Measurements from ENCODE around the gene ATP4A.
"Not testable (repeated sequence)": the region's sequence is repeated elsewhere in the genome, so short reads cannot be mapped to it uniquely, and the experiment has no call there.

ATP4A gene

GRCh38 chr19:35563207-35563829 lies at the start of gene ATP4A:
TSS of gene ATP4A (minus strand) at chr19:35563658. CDS start at chr19:35563629, 29 bp downstream.
- DNase-seq = no peak

DNA sequence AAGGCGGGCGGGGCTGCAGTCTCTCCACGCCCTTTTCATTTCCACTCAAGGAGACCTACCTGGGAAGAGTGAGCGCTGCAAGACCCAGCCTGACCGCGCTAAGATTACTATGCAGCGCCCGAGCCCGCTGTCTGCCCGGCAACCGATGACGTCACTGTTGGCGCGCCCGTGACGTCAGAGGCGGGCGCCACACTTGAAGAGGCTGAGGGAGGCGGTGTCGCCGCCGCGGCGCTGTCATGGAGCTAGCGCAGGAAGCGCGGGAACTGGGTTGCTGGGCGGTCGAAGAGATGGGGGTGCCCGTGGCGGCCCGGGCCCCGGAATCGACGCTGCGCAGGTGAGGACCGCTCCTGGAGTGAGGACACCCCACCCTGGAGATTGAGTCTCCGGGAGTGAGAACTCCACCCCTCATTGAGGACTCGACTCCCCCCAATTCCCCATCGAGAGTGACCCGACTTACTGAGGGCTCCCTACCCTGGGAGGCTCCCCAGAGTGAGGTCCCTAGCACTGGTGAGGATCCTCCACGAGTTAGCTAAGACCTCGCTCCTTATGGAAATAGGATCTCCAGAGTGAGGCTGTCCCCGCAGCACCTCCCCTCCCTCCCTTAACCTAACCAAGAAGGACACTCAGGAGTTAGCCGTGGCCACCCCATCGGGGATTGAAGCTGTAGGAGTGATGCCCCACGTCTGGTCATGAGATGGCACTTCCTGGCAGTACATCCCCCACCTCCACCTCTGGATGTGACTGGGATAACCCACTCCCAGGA lies 49.3 kb upstream of the ATP4A start, which contains the start of gene HAUS5:
HAUS5 (plus strand) TSS at position 177 of the 763 bp plus-strand sequence; CDS start at position 237, 60 bp downstream.
- peak; percentile 100 for DNase-seq

- no peak for DNase-seq
Observed at GRCh38 chr19:35612224-35612558, 48.7 kb upstream of the ATP4A start.

DNA sequence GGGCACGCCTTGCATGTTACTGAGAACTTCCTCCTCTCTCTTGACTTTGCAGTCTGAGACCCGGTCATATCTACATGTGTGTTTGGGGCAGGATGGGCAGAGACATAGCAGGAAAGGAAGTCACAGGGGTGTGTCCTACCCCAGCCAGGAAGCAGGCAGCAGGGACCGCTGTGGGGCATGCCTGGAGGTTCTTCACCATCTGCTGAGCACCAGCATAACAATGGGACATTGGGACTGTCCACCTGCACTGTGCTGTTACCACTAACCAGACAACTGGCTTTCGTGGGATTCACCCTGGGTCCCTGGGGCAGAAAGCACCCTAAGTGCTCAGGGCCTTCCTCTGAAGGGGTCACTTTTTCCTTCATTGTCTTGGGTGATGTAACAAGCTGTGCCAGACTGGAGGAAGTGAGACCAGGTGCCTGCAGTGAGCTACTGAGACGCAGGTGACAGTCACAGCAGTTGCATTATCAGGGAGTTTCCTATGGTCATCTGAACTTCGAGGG lies 46.4 kb upstream of the ATP4A start:
- no peak for DNase-seq

DNA sequence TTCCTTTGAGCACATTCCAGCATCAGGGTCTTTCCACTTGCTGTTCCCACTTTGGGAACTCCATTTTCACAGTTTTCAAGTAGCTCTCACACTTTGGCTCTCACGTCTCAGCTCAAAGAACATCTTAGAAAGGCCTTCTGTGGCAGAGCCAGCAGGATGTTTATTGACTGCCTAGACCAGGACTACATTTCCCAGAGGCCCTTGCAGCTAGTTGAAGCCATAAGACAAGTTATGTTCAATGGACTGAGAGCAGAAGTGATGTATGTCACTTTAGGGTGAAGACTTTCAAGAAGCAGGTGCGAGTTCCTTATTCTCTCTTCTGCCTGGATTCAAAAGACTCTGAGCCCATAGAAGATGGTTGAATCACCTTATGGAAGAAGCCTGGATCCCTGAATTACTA lies 44.8 kb upstream of the ATP4A start:
- DNase-seq = no peak

- no peak for DNase-seq
Observed at GRCh38 chr19:35607661-35608060, 44.2 kb upstream of the ATP4A start.

- not testable (repeated sequence) for DNase-seq
Observed at GRCh38 chr19:35607170-35607569, 43.7 kb upstream of the ATP4A start.

- DNase-seq = not testable (repeated sequence)
Observed at GRCh38 chr19:35604436-35604835, 41.0 kb upstream of the ATP4A start.

DNA sequence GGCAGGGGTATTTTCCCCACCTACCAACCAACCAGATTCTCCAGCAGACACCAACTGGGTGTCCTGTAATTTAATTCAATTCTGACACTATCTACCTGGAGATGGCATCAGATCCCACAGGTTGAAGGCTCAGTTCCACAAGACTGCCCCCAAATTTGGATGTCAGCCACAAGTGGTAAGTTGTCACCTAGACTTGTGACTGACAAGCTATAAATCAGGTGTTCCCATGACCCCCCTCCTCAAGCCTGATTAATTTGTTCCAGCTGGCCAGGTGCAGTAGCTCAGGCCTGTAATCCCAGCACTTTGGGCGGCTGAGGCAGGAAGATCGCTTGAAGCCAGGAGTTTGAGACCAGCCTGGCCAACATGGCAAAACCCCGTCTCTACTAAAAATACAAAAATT lies 38.5 kb upstream of the ATP4A start:
- no peak for DNase-seq

- no peak for DNase-seq
Observed at GRCh38 chr19:35596366-35596999, 33.0 kb upstream of the ATP4A start.

GRCh38 chr19:35595928-35596327 lies 32.5 kb upstream of the ATP4A start:
- no peak for DNase-seq

DNA sequence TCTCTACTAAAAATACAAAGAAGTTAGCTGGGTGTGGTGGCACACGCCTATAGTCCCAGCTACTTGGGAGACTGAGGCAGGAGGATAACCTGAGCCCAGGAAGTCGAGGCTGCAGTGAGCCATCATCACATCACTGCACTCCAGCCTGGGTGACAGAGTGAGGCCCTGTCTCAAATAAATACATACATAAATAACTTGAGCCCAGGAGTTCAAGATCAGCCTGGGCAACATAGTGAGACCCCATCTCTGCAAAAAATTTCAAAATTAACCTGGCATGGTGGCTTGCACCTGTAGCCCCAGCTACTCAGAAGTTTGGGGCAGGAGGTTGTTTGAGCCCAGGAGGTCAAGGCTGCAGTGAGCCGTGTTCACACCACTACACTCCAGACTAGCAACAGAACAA lies 31.6 kb upstream of the ATP4A start:
- DNase-seq = not testable (repeated sequence)

- DNase-seq = peak; percentile 42
Observed at GRCh38 chr19:35592226-35592625, 28.8 kb upstream of the ATP4A start.

DNA sequence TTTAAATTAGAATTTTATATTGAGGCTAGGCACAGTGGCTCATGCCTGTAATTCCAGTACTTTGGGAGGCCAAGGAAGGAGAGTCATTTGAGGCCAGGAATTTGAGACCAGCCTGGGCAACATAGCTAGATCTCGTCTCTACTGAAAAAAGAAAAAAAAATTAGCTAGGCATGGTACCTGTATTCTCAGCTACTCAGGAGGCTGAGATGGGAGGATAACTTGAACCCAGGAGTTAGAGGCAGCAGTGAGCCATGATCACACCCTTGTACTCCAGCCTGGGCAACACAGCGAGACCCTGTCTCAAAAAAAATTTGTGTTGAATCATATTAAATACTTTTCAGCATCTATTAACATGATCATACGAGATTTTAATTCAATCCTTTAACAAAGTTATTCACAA lies 27.4 kb upstream of the ATP4A start:
- no peak for DNase-seq

DNA sequence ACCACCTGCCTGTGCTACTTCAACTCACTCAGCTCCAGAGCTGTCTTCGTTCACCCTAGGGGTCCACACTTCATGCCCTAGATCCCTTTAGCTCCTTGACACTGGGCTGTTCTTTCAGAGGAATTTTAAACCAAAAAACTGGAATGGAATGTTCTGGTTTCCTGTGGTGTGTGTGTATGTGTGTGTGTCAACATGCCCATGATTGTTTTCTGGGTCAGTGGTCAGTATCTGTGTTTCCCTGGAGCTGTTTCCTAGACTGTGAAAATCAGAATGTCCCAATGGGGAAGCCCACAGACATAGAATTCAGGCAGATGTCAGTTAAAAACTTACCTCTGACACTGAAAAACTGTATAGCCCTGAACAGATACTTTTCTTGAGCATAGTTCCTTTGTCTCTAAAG lies 23.9 kb upstream of the ATP4A start:
- no peak for DNase-seq

DNA sequence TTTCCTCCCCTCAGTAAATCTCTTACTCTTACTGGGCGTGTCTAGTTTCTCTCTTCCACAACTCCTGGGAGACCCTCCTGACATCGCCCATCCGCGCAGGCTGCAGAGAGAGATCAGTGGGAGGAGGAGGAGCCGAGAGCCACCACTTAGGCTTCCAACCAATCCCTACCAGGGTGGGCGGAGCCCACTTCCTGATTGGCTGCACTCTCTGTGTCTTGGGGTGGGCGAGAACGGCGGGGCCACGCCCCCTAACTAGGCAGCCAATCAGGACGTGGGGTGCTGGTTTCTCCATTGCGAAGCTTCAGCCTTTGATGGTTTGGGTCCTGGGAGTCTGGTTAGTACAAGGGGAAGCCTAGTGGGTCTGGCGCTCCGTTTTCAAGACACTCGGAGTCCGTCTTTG lies 22.4 kb upstream of the ATP4A start, which contains the start of gene PMIS2:
PMIS2 (plus strand) TSS at position 326 of the 400 bp plus-strand sequence. CDS start 87 bp downstream, outside the sequence.
- DNase-seq = no peak

DNA sequence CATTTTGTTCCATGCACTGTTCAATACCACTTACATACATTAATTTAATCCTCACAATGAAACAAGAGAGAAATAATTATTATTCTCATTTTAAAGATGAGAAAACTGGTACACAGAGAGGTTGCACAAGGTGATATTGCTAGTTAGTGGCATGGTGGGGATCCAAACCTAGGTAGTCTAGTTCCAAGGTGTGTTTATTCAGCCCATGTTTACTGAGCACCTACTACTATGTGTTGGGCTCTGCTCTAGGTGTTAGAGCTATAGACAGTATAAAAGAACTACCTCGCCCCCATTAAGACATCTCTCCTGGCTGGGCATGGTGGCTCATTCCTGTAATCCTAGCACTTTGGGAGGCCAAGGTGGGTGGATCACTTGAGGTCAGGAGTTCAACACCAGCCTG lies 19.3 kb upstream of the ATP4A start:
- DNase-seq = no peak

- DNase-seq = no peak
Observed at GRCh38 chr19:35578707-35579106, 15.2 kb upstream of the ATP4A start.

GRCh38 chr19:35577918-35578317 lies 14.5 kb upstream of the ATP4A start:
- DNase-seq = no peak

- DNase-seq = no peak
Observed at GRCh38 chr19:35571406-35571965, 8.0 kb upstream of the ATP4A start.

DNA sequence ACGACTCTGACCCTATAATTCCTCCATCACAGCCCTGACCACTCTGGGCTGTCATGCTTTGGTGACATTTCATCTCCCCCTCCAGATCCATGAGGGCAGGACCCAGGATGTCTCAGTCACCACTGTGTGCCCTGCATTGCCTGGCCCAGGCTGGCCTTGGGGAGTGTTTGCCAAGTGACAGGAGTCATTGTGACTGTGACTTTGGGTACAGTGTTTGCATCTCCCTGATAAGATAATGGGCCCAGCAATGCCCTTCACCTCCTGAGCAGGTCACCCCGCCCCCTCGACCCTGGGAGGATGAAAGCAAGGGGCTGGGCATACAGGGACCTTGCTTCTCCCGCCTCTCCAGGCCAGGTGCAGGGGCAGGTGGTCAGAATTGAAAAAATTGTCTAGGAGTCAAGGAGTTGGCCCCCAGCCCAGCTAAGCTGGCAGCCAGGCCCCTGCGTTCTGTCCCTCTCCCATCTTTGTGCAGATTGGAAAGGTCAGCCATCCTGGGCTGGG lies 5.9 kb upstream of the ATP4A start:
- no peak for DNase-seq

- DNase-seq = no peak
Observed at GRCh38 chr19:35566738-35567137, 3.3 kb upstream of the ATP4A start.
